ENCODE data around the gene TRAF1.

Gene TRAF1

GRCh38 chr9:120904061-120904977, 22.3 kb downstream of the TRAF1 start:
- DNase-seq = no peak

GRCh38 chr9:120902569-120903535, 23.7 kb downstream of the TRAF1 start:
- no peak for DNase-seq

GRCh38 chr9:120901755-120902568, 24.6 kb downstream of the TRAF1 start:
- DNase-seq = no peak

GRCh38 chr9:120900824-120901223, 25.8 kb downstream of the TRAF1 start:
- no peak for DNase-seq

- no peak for DNase-seq
Measured at GRCh38 chr9:120899490-120900068, 27.0 kb downstream of the TRAF1 start.

GRCh38 chr9:120898396-120898795, 28.2 kb downstream of the TRAF1 start:
- DNase-seq = no peak

GRCh38 chr9:120895951-120896350, 30.6 kb downstream of the TRAF1 start:
- DNase-seq = no peak

- no peak for DNase-seq
Measured at GRCh38 chr9:120894321-120895148, 32.1 kb downstream of the TRAF1 start.

GRCh38 chr9:120893611-120894307, 32.8 kb downstream of the TRAF1 start:
- no peak for DNase-seq

GRCh38 chr9:120892748-120893610, 33.6 kb downstream of the TRAF1 start:
- DNase-seq = no peak

GRCh38 chr9:120891884-120892747, 34.5 kb downstream of the TRAF1 start:
- DNase-seq = no peak

- no peak for DNase-seq
Measured at GRCh38 chr9:120891245-120891883, 35.2 kb downstream of the TRAF1 start.

GRCh38 chr9:120890320-120891244, 36.0 kb downstream of the TRAF1 start:
- DNase-seq = no peak

- DNase-seq = no peak
Measured at GRCh38 chr9:120889606-120890271, 36.9 kb downstream of the TRAF1 start.

- no peak for DNase-seq
Measured at GRCh38 chr9:120888626-120889025, 38.0 kb downstream of the TRAF1 start.

GRCh38 chr9:120886490-120886967, 40.1 kb downstream of the TRAF1 start:
- DNase-seq = no peak

All from suppressor macrophage treated with lipopolysaccharide for 4 hours (primary cell).